Measurements from ENCODE around the gene LTBP2. TPM values are rescaled to one million over a fixed set of nuclear protein-coding genes. Genes with fewer than 3 reads are reported as not detected.

The LTBP2 gene
- total and polyA plus RNA-seq, 2 of the 13 experiments (the other 11 are each of a cell fraction or from before 2014, with no cell fraction given): 0.20 to 0.41 TPM

GRCh38 chr14:74533576-74533975, 78.5 kb downstream of the LTBP2 start:
- Histone ChIP-seq H4K20me1 (ENCODE audit: insufficient read depth, low read length) (no peaks in the 10 kb centered on the region), H3K4me2 (ENCODE audit: low read depth, low read length) (no peak overlapping the region), H3K4me1 (ENCODE audit: insufficient read depth, low read length) (peaks cover 13% of the 10 kb centered on the region), H3K9me3 (ENCODE audit: low read length) (no peaks in the 10 kb centered on the region), H2AFZ (ENCODE audit: low read length) (no peak overlapping the region), H3K4me3 (replicated peaks in 1 of 3; ENCODE audit: insufficient read depth in 1 of 3, low read depth in 2 of 3, low read length in 3 of 3) (no peak overlapping the region), H3K27me3 (ENCODE audit: control insufficient read depth in 1 of 2, insufficient read depth in 2 of 2, low read length in 2 of 2) (peaks cover 2 to 34% of the 10 kb centered on the region in 2 experiments; a peak in 3 of 5 replicates), H3K79me2 (ENCODE audit: insufficient read depth, low read length) (no peaks in the 10 kb centered on the region), H3K36me3 (replicated peaks in 1 of 2; ENCODE audit: control insufficient read depth in 1 of 2, insufficient read depth in 2 of 2, low read length in 2 of 2) (no peaks in the 10 kb centered on the region), H3K27ac (ENCODE audit: extremely low read length, insufficient read depth, low read length) (no peak overlapping the region), H3K9ac (ENCODE audit: insufficient read depth, low read depth, low read length) (no peak overlapping the region)
- DNase-seq (ENCODE audit: low spot score): no peak
- 0% methylated on average over 5 of the region's 7 CpGs for WGBS (ENCODE audit: low lambda C conversion rate)
- no peak for FAIRE-seq
- TF ChIP-seq SP4 (CRISPR knock-in tag; IDR thresholded peaks at IDR 0.05) (no peak), SMYD3 (CRISPR knock-in tag; IDR thresholded peaks at IDR 0.05) (no peak), TRIM24 (CRISPR knock-in tag; IDR thresholded peaks at IDR 0.05) (no peak), CSRNP1 (CRISPR knock-in tag; IDR thresholded peaks at IDR 0.05) (no peak), TAF15 (IDR thresholded peaks at IDR 0.05; ENCODE audit: low read depth, low read length, poor library complexity, severe bottlenecking) (no peak), ZNF431 (CRISPR knock-in tag; IDR thresholded peaks at IDR 0.05; ENCODE audit: borderline replicate concordance, low read depth) (no peak), SETDB1 (CRISPR knock-in tag; IDR thresholded peaks at IDR 0.05; ENCODE audit: borderline replicate concordance) (no peak), ZNF530 (CRISPR knock-in tag; IDR thresholded peaks at IDR 0.05; ENCODE audit: low read depth) (no peak), ARNT2 (CRISPR knock-in tag; IDR thresholded peaks at IDR 0.05; ENCODE audit: low read depth) (no peak), BRCA1 (CRISPR knock-in tag; IDR thresholded peaks at IDR 0.05) (no peak), ZBTB8A (CRISPR knock-in tag; IDR thresholded peaks at IDR 0.05; ENCODE audit: borderline replicate concordance, low read depth) (no peak), ZNF740 (CRISPR knock-in tag; IDR thresholded peaks at IDR 0.05) (no peak), ZBTB20 (CRISPR knock-in tag; IDR thresholded peaks at IDR 0.05; ENCODE audit: borderline replicate concordance, low read depth) (no peak), DPF2 (CRISPR knock-in tag; IDR thresholded peaks at IDR 0.05; ENCODE audit: borderline replicate concordance, low read depth) (no peak), ZNF354B (CRISPR knock-in tag; IDR thresholded peaks at IDR 0.05) (no peak)
- in situ Hi-C loops (cut with HindIII; ENCODE audit: extremely low pct_ligation_motif_present, low pct_unique_long_range_greater_than_20kb) (no loop called here), intact Hi-C loops (cut with micrococcal nuclease; ENCODE audit: unreplicated experiment) (no loop called here)
- ChIA-PET CTCF (ENCODE audit: low intra/inter-chr PET ratio, low total read pairs) (no interaction called here), POLR2A (no interaction called here)
- BruUV-seq (replicated peaks): no TSS peak
- ATAC-seq: no peak

Data from HepG2 (cell line).